ENCODE measurements around the gene KIFC3.

The KIFC3 gene

DNA sequence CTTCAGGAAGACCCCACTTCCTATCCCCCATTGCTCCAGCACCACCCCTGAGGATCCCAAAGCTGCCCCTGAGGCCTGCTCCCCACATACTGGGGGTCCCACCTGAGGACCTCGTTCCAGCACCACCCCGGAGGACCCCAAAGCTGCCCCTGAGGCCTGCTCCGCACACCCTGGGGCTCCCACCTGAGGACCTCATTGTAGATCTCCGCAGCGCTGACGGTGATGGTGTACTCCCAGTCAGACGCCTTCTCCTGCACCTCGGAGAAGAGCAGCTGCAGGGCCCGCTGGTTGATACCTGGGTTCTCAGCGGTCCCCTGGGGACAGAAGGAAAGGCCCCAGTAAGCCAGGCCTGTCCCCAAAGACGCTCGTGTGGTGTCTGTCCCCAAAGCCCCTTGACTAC lies 40.3 kb downstream of the KIFC3 start:
- H3K36me3 Mint-ChIP-seq (ENCODE audit: low read depth): no peaks in the 10 kb centered on the region
- no peaks in the 10 kb centered on the region for H3K27me3 Mint-ChIP-seq
- no peak overlapping the region for H3K27ac Mint-ChIP-seq
- H3K4me3 Mint-ChIP-seq: no peak overlapping the region
- no peaks in the 10 kb centered on the region for H3K9me3 Mint-ChIP-seq
- no peaks in the 10 kb centered on the region for H3K4me1 Mint-ChIP-seq (ENCODE audit: low read depth)

DNA sequence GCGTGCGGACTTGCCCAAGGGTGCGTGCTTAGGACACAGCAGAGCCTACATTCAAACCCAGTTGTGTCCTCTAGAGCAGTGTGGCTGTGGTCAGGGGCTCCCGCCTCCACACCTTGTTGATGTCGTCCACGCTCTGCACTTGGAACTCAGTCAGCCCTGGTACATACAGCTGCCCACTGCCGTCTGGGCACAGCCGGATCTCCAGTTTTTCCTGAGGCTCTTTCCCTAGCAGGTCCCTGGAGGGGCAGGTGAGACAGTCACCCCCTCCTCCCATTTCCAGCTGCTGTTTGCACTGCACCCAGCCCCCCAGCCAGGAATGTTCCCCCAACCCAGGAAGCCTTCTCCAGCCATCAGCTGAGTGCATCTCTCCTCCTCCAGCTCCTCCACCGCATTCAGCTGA lies 41.0 kb downstream of the KIFC3 start:
- peak overlapping the region; percentile 53 for H3K27ac Mint-ChIP-seq
- H3K36me3 Mint-ChIP-seq (ENCODE audit: low read depth): peaks cover under 1% of the 10 kb centered on the region
- no peaks in the 10 kb centered on the region for H3K4me1 Mint-ChIP-seq (ENCODE audit: low read depth)
- no peak overlapping the region for H3K4me3 Mint-ChIP-seq
- H3K9me3 Mint-ChIP-seq: no peaks in the 10 kb centered on the region
- H3K27me3 Mint-ChIP-seq: no peaks in the 10 kb centered on the region

DNA sequence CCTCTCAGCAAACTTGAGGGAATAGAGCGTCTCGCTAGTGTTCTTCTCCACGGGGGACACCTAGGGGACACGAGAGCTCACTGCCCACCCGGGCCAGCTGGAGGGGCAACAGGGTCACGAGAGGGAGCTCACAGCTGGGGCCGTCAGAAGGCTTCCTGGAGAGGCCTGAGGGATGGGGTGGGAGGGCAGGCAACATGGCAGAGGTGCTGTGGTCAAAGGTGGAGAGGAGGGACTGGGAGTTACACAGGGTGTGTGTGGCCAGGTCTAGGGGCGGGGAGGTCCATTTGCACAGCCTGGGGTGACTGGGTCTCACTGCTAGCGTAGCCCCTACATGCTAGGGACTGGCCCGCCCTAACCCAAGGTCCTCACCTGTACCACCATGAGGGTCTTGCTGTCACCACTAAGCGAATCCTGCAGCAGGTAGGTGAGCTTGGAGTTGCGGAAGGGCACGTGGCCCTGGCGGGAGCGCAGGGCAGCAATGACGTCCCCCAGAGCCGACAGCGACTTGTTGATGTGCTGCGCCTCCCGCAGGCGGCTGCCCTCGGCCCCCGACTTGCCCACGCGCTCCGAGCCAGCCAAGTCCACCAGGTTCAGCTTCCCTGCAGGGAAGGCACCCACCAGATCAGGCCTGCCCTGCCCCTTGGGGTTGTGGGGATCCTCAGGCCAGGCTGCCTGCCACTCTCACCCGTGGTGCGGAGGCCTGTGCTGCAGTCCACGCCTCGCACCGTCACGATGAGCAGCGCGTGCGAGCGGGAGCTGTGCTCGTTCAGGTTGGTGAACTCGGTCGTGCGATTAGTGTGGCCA lies 41.7 kb downstream of the KIFC3 start:
- no peaks in the 10 kb centered on the region for H3K27me3 Mint-ChIP-seq
- H3K36me3 Mint-ChIP-seq (ENCODE audit: low read depth): peaks cover 6% of the 10 kb centered on the region
- no peaks in the 10 kb centered on the region for H3K4me1 Mint-ChIP-seq (ENCODE audit: low read depth)
- no peaks in the 10 kb centered on the region for H3K9me3 Mint-ChIP-seq
- H3K27ac Mint-ChIP-seq: no peak overlapping the region
- no peak overlapping the region for H3K4me3 Mint-ChIP-seq

DNA sequence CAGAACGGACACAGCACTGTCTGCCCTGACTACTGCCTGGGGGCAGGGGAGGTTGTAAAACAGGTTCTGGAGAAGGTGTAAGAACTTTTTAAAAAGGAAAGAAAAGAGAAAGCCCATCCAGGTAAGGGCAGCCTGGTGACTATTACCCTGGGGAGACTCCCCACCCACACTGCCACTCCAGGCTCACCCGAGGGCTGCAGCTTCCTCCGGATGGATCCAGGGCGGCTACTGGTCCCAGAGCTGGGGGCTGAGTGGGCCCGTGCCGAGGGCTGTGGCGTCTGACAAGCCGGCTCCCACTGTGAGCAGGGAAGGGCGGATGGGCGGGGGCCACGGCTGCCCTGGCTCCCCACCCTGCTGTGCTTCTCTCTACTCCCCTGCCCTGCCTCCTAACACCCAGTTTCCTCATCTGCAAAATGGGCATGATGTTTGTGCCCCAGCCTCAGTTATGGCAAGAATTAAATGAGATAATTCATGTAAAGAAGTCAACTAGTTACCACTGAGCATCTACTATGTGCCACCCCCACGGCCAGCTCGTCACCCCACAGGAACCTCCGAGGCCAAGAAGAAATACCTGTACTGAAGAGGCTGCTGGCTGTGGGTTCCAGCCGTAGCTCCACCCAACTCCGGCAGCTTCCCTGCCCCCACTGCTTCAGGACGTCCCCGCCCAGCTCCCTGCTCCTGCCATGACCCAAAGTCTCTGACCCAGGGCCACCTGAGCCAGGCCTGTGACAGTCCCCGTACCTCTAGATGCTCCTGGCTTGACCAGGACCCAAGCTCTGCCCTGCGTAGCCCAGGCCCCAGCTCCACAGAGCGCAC lies 42.5 kb downstream of the KIFC3 start:
- Mint-ChIP-seq H3K4me3 (no peak overlapping the region), H3K27ac (no peak overlapping the region)

DNA sequence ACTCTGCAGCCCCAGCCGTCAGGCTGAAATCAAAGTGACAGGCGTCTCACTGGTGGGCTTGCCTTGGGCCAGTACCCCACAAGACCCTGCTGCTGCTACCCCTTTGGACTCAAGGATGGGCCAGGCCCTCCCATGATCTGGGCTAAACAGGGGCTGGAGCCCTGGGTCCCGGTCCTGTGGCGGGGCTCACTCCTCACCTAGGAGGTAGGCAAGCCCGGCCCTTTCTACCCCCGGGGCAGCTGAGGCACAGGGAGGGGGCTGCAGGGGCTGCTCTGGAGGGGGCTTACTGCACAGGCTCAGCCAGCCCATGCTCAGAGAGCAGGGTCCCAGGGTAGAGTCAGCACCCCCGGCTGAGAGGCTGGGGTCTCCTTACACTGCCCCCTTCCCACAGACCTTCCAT lies 43.2 kb downstream of the KIFC3 start:
- Mint-ChIP-seq H3K9me3 (no peaks in the 10 kb centered on the region), H3K27ac (no peak overlapping the region), H3K4me1 (ENCODE audit: low read depth) (no peaks in the 10 kb centered on the region), H3K27me3 (no peaks in the 10 kb centered on the region), H3K4me3 (no peak overlapping the region), H3K36me3 (ENCODE audit: low read depth) (peaks cover 6% of the 10 kb centered on the region)

More for the DNA sequence above, 42.5 kb downstream of the KIFC3 start:
- Mint-ChIP-seq H3K36me3 (ENCODE audit: low read depth) (peaks cover 6% of the 10 kb centered on the region), H3K9me3 (no peaks in the 10 kb centered on the region), H3K27me3 (no peaks in the 10 kb centered on the region), H3K4me1 (ENCODE audit: low read depth) (no peaks in the 10 kb centered on the region)

DNA sequence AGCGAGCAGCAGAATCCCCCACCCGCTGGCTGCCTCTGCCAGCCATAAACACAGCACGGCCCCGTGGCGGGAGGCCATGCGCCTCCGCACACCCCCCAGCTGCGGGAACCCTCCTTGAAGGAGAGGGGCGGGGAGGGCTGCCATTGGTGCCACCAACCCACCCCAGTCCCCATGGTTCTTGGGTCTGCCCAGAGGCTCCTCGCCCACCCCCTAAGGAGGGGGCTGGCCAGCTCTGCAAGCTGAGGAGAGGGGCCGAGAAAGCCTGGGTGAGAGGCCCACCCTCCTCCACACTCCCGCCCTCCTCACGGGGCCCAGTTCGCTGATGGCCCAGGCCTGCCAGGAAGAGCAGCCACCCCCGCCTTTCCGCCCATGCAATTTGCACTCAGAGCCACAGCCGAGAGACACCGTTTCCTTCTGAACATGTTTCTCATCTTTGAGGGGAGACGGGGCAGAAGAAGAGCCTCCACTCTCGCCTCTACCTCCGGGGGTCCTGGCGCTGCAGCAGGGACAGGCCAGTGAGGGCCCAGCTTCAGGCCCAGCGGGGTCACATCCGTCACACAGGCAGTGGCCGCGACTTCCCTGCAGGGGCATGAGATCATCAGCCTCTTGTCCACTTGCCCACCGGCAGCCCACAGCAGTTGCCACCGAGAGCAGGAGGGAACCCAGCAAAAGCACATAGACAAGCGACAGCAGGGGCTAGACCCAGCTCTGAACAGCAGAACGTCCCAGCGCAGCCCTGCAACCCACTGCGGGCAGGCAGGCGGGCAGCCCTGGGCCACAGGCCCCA lies 43.8 kb downstream of the KIFC3 start:
- Mint-ChIP-seq H3K4me3 (no peak overlapping the region), H3K9me3 (no peaks in the 10 kb centered on the region), H3K27ac (no peak overlapping the region), H3K36me3 (ENCODE audit: low read depth) (peaks cover 6% of the 10 kb centered on the region), H3K27me3 (no peaks in the 10 kb centered on the region), H3K4me1 (ENCODE audit: low read depth) (no peaks in the 10 kb centered on the region)

DNA sequence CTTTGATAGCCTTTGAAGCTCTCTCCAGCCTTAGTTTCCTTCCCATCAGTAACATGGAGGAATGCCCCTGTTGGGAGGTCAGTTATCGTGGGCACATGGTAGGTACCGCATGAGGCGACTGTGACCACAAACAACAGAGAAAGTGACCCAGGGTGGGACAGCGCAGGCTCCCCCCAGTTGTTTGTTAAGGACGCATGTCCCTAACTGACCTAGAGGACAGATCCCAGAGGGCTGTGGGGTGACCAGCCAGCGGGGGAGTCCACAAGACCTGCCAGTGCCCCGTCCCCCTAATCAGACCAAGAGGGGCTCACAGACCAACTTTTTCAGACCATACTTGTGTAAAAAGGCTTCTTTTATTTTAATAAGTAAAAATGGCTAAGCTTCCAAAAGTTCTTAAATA lies 44.4 kb downstream of the KIFC3 start:
- Mint-ChIP-seq H3K4me1 (ENCODE audit: low read depth) (no peaks in the 10 kb centered on the region), H3K27me3 (no peaks in the 10 kb centered on the region), H3K27ac (no peak overlapping the region), H3K4me3 (no peak overlapping the region), H3K36me3 (ENCODE audit: low read depth) (peaks cover 6% of the 10 kb centered on the region), H3K9me3 (no peaks in the 10 kb centered on the region)

DNA sequence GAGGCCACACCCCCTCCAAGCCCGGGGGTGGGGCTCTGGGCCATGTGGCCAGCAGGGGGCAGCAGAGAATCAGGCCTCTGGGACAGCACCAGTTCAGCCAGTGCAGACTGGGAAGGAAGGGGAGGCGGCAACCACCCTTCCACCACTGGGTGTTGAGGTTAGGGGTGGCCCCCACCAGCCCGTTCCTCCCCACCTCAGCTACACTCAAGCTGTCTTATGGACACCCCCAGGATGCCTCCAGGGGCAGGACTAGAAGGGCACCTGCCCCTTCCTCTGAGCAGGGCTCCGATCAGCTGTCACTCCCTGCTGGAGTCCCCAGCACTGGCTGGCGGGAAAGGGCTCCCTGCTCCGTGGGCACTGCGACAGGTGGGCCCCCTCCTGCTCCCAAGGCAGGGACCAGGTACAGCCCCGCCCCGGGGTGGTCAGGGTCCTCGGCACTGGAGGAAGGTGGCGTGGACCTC lies 44.9 kb downstream of the KIFC3 start:
- H3K9me3 Mint-ChIP-seq: no peaks in the 10 kb centered on the region
- H3K36me3 Mint-ChIP-seq (ENCODE audit: low read depth): peaks cover 6% of the 10 kb centered on the region
- H3K4me1 Mint-ChIP-seq (ENCODE audit: low read depth): no peaks in the 10 kb centered on the region
- H3K4me3 Mint-ChIP-seq: no peak overlapping the region
- no peak overlapping the region for H3K27ac Mint-ChIP-seq
- H3K27me3 Mint-ChIP-seq: no peaks in the 10 kb centered on the region

DNA sequence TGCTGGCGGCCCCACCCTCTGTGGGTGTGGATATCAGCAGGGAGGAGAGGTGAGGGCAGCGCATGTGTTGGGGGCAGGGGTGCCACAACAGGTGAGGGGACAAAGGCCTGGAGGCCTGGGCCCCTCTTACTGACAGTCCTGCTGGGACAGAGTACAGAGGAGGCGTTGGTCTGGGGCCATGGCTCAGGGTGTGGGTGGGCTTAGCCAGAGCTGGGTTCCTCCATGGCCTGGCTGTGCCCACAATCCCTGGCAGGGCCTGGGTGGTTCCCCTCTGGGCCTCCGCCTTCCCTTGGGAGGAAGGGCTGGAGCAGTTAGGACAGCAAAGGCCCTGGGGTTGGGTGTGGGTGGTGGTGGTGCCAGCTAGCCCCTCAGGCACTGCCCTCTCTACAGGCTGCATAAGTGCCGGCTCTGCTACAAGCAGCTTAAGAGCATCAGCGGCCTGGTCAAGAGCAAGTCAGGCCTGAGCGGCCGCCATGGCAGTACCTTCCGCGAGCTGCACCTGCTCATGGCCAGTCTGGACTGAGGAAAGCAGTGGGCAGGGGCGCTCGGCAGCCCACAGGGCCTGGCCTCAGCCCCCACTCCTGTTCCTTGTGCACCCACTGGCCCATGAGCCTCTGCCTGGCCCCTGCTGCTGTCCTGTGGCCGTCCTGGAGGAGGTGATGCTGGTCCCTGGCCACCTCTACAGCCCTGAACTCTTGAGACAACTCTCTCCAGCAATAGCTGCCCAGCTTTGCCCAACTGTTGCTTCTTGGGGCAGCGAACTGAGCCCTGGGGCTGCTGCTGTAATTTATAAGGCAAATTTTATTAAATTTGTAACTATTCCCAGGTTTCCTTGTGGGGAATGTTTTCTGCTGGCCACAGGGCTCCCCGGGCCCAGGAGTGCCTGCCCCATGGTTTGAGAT lies 45.6 kb downstream of the KIFC3 start:
- Mint-ChIP-seq H3K4me1 (ENCODE audit: low read depth) (no peaks in the 10 kb centered on the region), H3K4me3 (no peak overlapping the region), H3K9me3 (no peaks in the 10 kb centered on the region), H3K27ac (no peak overlapping the region), H3K36me3 (ENCODE audit: low read depth) (peaks cover 8% of the 10 kb centered on the region), H3K27me3 (no peaks in the 10 kb centered on the region)

DNA sequence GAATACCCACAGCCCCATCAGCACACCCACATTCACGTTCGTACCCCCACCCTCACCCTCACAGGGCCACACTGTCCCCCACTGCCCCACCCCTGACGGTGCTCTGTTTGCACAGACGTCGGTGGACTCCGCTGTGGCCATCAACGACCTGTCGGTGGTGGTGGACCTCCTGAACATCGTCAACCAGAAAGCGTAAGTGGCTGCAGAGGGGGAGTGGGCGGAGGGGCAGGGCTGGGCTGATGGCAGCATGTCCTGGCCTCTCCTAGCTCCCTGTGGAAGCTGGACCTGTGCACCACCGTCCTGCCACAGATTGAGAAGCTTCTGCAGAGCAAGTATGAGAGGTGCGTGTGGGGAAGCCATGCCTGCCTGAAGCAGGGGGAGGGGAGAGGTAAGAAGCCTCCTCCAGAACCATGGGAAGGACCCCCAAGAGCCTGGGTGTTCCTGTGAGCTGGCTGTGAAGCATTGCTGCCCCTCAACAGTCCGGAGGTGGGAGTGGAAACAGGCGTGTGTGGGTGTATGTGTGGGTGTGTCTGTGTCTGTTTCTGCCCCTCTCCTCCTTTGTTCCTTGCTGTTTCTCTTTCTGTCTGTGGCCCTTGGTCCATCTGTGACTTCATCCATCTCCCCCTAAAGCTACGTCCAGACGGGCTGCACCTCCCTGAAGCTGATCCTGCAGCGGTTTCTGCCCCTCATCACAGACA lies 46.4 kb downstream of the KIFC3 start:
- H3K9me3 Mint-ChIP-seq: no peaks in the 10 kb centered on the region
- H3K36me3 Mint-ChIP-seq (ENCODE audit: low read depth): peaks cover 13% of the 10 kb centered on the region
- no peak overlapping the region for H3K4me3 Mint-ChIP-seq
- no peaks in the 10 kb centered on the region for H3K4me1 Mint-ChIP-seq (ENCODE audit: low read depth)
- no peaks in the 10 kb centered on the region for H3K27me3 Mint-ChIP-seq
- no peak overlapping the region for H3K27ac Mint-ChIP-seq

DNA sequence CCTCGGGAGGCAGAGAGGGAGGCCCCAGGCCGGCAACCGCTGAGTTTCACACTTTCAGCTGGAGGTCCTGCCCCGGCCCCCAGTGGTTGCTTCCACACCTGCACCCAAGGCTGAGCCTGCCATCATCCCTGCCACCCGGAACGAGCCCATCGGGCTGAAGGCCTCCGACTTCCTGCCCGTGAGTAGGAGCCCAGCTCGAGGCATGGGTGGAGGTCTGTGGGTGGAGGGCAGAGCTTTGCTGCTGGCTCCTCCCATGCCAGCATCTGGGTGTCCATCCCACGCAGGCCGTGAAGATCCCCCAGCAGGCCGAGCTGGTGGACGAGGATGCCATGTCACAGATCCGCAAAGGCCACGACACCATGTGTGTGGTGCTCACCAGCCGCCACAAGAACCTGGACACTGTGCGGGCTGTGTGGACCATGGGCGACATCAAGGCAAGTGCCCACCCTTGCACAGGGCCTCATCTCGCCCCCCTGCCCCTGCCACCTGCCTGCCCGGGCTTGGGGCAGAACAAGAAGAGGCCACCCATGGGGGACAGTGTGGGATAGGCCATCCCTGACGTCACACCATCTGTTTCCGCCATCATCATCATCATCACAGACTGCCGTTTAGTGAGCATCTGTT lies 47.1 kb downstream of the KIFC3 start:
- no peaks in the 10 kb centered on the region for H3K27me3 Mint-ChIP-seq
- H3K9me3 Mint-ChIP-seq: no peaks in the 10 kb centered on the region
- no peaks in the 10 kb centered on the region for H3K4me1 Mint-ChIP-seq (ENCODE audit: low read depth)
- H3K4me3 Mint-ChIP-seq: no peak overlapping the region
- no peak overlapping the region for H3K27ac Mint-ChIP-seq
- peaks cover 13% of the 10 kb centered on the region for H3K36me3 Mint-ChIP-seq (ENCODE audit: low read depth)

DNA sequence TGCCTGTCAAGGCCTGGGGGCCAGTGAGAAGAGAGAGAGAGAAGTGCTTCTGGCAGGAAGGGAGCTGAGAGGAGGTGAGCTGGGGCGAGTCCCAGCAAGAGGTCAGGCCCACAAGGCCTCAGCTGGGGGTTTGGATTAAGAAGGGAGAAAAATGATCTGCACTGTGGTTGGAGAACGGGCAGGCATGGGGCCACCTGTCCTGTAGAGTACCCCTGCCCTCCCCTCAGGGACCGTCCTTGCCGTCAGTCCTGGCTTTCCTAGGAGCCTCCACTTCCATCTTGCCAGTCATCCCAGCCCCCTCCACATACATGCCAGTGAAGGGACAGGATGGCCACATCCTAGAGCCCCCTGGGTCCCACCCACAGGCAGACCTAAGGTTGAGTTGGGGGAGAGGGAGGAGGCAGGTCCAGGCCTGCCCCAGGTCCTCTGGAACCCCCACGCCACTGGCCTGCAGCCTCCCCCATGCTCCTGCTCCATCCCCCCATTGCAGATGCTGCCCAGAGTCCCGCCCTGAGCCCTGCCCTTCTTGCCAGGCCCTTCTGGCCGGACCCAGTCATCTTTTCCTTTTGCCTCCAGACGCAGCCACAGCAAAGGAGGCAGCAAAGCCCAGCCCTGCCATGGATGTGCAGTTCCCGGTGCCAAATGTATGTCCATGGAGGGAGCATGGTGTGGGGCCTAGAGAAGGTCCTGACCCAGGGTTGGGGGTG lies 47.8 kb downstream of the KIFC3 start:
- Mint-ChIP-seq H3K4me3 (no peak overlapping the region), H3K27ac (no peak overlapping the region), H3K4me1 (ENCODE audit: low read depth) (no peaks in the 10 kb centered on the region)

More for the DNA sequence above, 47.8 kb downstream of the KIFC3 start:
- Mint-ChIP-seq H3K9me3 (no peaks in the 10 kb centered on the region), H3K27me3 (no peaks in the 10 kb centered on the region), H3K36me3 (ENCODE audit: low read depth) (peaks cover 13% of the 10 kb centered on the region)
